Measurements from ENCODE around the gene SNN. TPM values are rescaled to one million over a fixed set of nuclear protein-coding genes. Genes with fewer than 3 reads are reported as not detected.

SNN gene
- total and polyA plus RNA-seq, 7 experiments from 2014 or later, result 17.0 to 86.8 (median 34.3) TPM

DNA sequence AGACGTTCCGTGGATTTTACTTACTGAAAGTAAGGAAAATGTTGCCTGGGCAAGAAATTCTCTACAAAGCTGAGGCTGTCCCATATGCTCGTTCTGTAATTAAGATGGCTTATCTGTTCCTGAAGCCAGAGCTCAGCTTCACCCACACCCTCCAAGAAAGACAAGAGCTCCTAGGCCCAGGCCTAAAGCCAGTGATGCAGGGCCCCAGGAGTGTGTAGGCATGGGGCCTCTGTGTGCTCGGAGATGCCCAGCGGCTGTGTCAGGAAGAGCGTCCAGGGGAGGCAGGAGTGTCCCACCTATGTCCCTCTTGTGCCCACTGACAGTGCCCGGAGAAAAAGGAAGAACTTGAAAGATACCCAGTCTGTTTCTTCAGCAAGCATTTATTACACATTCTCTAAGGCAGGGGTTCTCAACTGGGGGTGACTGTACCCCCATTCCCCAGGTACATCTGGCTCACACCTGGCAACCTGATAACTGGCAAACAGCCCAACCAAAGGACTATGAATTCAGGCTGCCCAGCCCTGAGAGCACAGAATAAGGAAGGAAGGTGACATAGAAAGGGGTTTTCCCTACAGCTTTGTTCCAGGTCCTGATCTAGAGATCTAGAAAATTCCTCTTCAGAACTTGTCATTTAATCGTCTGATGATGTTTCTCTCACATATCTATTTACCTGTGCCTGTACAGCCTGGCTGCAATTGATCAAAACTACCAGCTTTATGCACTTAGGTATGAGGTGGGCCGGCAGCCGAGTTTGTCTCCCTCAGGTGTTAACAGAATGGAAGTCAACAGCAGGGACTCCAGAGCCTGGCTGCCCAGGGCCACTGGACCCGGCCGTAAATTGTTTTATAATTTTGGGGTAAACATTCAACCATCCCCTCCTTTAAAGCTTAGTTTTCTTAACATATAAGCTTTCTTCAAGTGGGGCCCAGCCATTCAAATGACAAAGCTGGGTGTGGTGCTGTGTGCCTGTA lies 12.0 kb downstream of the SNN start:
- H3K27me3 ChIP-seq (ENCODE audit: control insufficient read depth in 2 of 2, insufficient read depth in 2 of 2, low read length in 2 of 2), result no peaks in the 10 kb centered on the region
- ATAC-seq (no peak), DNase-seq (no peak)
- no peaks in the 10 kb centered on the region for H3K9me3 ChIP-seq (ENCODE audit: control insufficient read depth in 2 of 3, low read length in 3 of 3)
- no peak overlapping the region for H3K4me3 ChIP-seq (ENCODE audit: low read length)
- H3K9me3 Mint-ChIP-seq, result peaks cover 0 to 1% (median 0%) of the 10 kb centered on the region in 11 donors
- peaks cover 14 to 83% (median 20%) of the 10 kb centered on the region in 3 experiments for H3K36me3 ChIP-seq (ENCODE audit: control insufficient read depth in 2 of 3, insufficient read depth in 3 of 3, low read length in 3 of 3)
- H3K27ac ChIP-seq (ENCODE audit: low read depth, low read length), result peak overlapping the region; percentile 45
- peaks cover 40 to 70% (median 61%) of the 10 kb centered on the region in 7 donors for H3K4me1 Mint-ChIP-seq
- CTCF ChIA-PET, result interaction anchor here (0.6 kb wide), 1 partner anchor 130 kb away, joined by 4 read pairs; no protein-coding TSS in a partner anchor
- H3K4me1 ChIP-seq (ENCODE audit: control insufficient read depth in 2 of 2, insufficient read depth in 2 of 2, low read length in 2 of 2), result peaks cover 11 to 26% of the 10 kb centered on the region in 2 donors
- intact Hi-C loops (cut with micrococcal nuclease), result no loop called here
- no peaks in the 10 kb centered on the region for H3K27me3 Mint-ChIP-seq
- POLR2A ChIA-PET, result interaction anchor here (0.8 to 0.9 kb wide), 2 partner anchors 11 to 124 kb away, joined by 3 to 5 read pairs; no protein-coding TSS in a partner anchor
- peaks cover 3 to 35% (median 21%) of the 10 kb centered on the region in 5 donors for H3K36me3 Mint-ChIP-seq
- H3K4me3 Mint-ChIP-seq, result peak overlapping the region in 7 of 10 donors; percentile 4 to 80 (median 30)
- peak overlapping the region; percentile 78 to 95 (median 87) for H3K27ac Mint-ChIP-seq

DNA sequence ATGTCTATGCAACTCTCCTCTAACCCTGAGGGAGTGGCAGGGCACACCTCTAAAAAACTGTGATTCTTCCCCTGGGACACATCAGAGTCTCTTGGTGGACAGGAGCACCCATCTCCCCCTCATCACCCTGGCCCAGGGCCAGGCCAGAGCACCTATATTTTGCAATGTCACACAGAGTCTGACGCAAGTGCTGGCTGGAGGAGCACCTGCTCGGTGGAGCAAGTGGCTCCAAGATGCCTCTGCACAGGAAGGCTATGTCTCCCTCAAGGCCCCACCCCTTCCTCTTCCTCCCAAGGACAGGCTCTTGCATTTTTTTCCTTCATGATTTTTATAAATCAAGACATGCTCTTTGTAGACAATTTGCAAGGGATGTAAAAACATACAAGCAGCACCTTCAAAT lies 13.3 kb downstream of the SNN start:
- intact Hi-C loops (cut with micrococcal nuclease), result no loop called here
- ChIA-PET POLR2A (interaction anchor here (0.6 kb wide), 1 partner anchor 62 kb away, joined by 3 read pairs; no protein-coding TSS in a partner anchor), CTCF (no interaction called here)
- H3K4me1 ChIP-seq (ENCODE audit: control insufficient read depth in 2 of 2, insufficient read depth in 2 of 2, low read length in 2 of 2), result peaks cover 11 to 26% of the 10 kb centered on the region in 2 donors
- H3K27ac ChIP-seq (ENCODE audit: low read depth, low read length), result peak overlapping the region; percentile 45
- no peak overlapping the region for H3K4me3 ChIP-seq (ENCODE audit: low read length)
- Mint-ChIP-seq H3K4me1 (peaks cover 37 to 65% (median 58%) of the 10 kb centered on the region in 7 donors), H3K36me3 (peaks cover 4 to 40% (median 23%) of the 10 kb centered on the region in 5 donors), H3K9me3 (peaks cover 0 to 1% (median 0%) of the 10 kb centered on the region in 11 donors), H3K27ac (peak overlapping the region; percentile 78 to 95 (median 87)), H3K4me3 (peak overlapping the region; percentile 35 to 82 (median 72)), H3K27me3 (no peaks in the 10 kb centered on the region)
- no peaks in the 10 kb centered on the region for H3K27me3 ChIP-seq (ENCODE audit: control insufficient read depth in 2 of 2, insufficient read depth in 2 of 2, low read length in 2 of 2)
- no peak for DNase-seq
- peak; percentile 46 for ATAC-seq
- peaks cover 11 to 82% (median 13%) of the 10 kb centered on the region in 3 experiments for H3K36me3 ChIP-seq (ENCODE audit: control insufficient read depth in 2 of 3, insufficient read depth in 3 of 3, low read length in 3 of 3)
- H3K9me3 ChIP-seq (ENCODE audit: control insufficient read depth in 2 of 3, low read length in 3 of 3), result no peaks in the 10 kb centered on the region

DNA sequence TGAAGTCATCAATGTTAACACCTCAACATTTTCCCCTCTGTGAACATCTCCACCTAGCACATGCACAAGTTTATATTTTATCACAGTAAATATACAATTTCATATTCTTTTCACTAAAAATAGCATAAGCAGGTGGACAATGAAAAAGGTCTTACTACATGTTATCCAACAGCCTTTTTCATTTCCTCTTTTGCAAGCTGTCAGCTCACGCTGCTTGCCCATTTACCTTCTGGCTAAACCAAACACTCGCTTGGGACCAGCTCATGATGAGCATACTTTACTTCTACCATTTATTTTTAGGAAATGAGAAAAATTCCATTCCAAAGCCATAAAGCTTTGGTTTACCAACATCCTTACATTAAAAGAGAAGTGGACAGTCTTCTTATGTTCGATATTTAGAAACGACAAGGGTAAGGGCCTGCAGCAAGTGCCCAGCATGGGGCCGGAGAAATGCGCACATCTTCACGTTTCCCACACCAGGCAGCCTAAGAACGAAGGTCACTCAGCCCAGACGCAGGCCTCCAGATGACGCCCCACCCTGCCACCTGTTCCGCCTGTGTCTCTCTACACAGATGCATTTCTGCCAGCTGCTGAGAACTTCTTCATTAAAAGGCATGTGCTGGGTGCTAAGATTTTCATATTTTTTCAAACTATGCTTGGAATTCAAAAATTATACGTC lies 13.9 kb downstream of the SNN start:
- DNase-seq (no peak), ATAC-seq (peak; percentile 21)
- H3K4me3 ChIP-seq (ENCODE audit: low read length), result no peak overlapping the region
- peak overlapping the region; percentile 79 to 95 (median 87) for H3K27ac Mint-ChIP-seq
- intact Hi-C loops (cut with micrococcal nuclease), result loop anchor here in 1 of 2 donors (2.0 kb wide), 1 partner anchor 13 kb away; the partner anchor contains the start of gene SNN
- ChIA-PET CTCF (no interaction called here), POLR2A (interaction anchor here (0.7 to 1.2 kb wide), 3 partner anchors 13 to 137 kb away, joined by 3 to 4 read pairs (median 4); no protein-coding TSS in a partner anchor)
- no peaks in the 10 kb centered on the region for H3K27me3 ChIP-seq (ENCODE audit: control insufficient read depth in 2 of 2, insufficient read depth in 2 of 2, low read length in 2 of 2)
- H3K4me1 Mint-ChIP-seq, result peaks cover 37 to 64% (median 57%) of the 10 kb centered on the region in 7 donors
- peaks cover 7 to 45% (median 21%) of the 10 kb centered on the region in 5 donors for H3K36me3 Mint-ChIP-seq
- peaks cover 0 to 1% (median 0%) of the 10 kb centered on the region in 11 donors for H3K9me3 Mint-ChIP-seq
- H3K36me3 ChIP-seq (ENCODE audit: control insufficient read depth in 2 of 3, insufficient read depth in 3 of 3, low read length in 3 of 3), result peaks cover 10 to 82% (median 13%) of the 10 kb centered on the region in 3 experiments
- peak overlapping the region; percentile 45 for H3K27ac ChIP-seq (ENCODE audit: low read depth, low read length)
- no peaks in the 10 kb centered on the region for H3K27me3 Mint-ChIP-seq
- peak overlapping the region in 9 of 10 donors; percentile 54 to 82 (median 73) for H3K4me3 Mint-ChIP-seq
- no peaks in the 10 kb centered on the region for H3K9me3 ChIP-seq (ENCODE audit: control insufficient read depth in 2 of 3, low read length in 3 of 3)
- H3K4me1 ChIP-seq (ENCODE audit: control insufficient read depth in 2 of 2, insufficient read depth in 2 of 2, low read length in 2 of 2), result peaks cover 11 to 26% of the 10 kb centered on the region in 2 donors

DNA sequence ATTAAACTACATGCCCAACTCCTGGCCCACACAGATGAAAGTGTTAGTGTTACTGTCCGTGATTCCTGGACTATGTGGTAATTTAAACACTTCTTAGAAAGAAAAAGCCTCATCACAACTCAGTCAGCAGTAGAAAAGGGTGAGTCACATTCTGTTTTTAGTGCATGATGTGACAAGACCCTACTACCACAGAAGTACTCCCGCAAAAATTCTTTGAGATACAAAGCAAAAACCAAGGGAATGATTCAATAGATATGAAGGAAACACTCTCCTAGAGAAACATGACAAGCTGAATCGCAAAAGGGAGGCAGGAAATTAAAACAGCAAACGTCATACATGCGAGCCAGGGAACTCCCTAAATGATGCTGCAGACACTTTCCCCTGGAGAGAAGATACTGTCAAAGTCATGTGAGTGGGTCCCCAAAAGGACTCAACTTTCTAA lies 14.4 kb downstream of the SNN start:
- intact Hi-C loops (cut with micrococcal nuclease), result loop anchor here in 1 of 2 donors (2.0 kb wide), 1 partner anchor 14 kb away; the partner anchor contains the start of gene SNN
- POLR2A ChIA-PET, result interaction anchor here (0.7 to 1.2 kb wide), 3 partner anchors 13 to 137 kb away, joined by 3 to 4 read pairs (median 4); no protein-coding TSS in a partner anchor
- DNase-seq (no peak), ATAC-seq (peak; percentile 36)
- peaks cover 11 to 26% of the 10 kb centered on the region in 2 donors for H3K4me1 ChIP-seq (ENCODE audit: control insufficient read depth in 2 of 2, insufficient read depth in 2 of 2, low read length in 2 of 2)
- CTCF ChIA-PET, result no interaction called here
- peaks cover 31 to 60% (median 51%) of the 10 kb centered on the region in 7 donors for H3K4me1 Mint-ChIP-seq
- H3K36me3 ChIP-seq (ENCODE audit: control insufficient read depth in 2 of 3, insufficient read depth in 3 of 3, low read length in 3 of 3), result peaks cover 10 to 82% (median 18%) of the 10 kb centered on the region in 3 experiments
- peaks cover 11 to 47% (median 25%) of the 10 kb centered on the region in 5 donors for H3K36me3 Mint-ChIP-seq
- no peaks in the 10 kb centered on the region for H3K9me3 ChIP-seq (ENCODE audit: control insufficient read depth in 2 of 3, low read length in 3 of 3)
- no peaks in the 10 kb centered on the region for H3K27me3 Mint-ChIP-seq
- peak overlapping the region in 3 of 10 donors; percentile 14 to 73 (median 16) for H3K4me3 Mint-ChIP-seq
- peak overlapping the region; percentile 45 for H3K27ac ChIP-seq (ENCODE audit: low read depth, low read length)
- peaks cover 0 to 1% (median 0%) of the 10 kb centered on the region in 11 donors for H3K9me3 Mint-ChIP-seq
- peak overlapping the region; percentile 32 to 95 (median 84) for H3K27ac Mint-ChIP-seq
- no peaks in the 10 kb centered on the region for H3K27me3 ChIP-seq (ENCODE audit: control insufficient read depth in 2 of 2, insufficient read depth in 2 of 2, low read length in 2 of 2)
- no peak overlapping the region for H3K4me3 ChIP-seq (ENCODE audit: low read length)

DNA sequence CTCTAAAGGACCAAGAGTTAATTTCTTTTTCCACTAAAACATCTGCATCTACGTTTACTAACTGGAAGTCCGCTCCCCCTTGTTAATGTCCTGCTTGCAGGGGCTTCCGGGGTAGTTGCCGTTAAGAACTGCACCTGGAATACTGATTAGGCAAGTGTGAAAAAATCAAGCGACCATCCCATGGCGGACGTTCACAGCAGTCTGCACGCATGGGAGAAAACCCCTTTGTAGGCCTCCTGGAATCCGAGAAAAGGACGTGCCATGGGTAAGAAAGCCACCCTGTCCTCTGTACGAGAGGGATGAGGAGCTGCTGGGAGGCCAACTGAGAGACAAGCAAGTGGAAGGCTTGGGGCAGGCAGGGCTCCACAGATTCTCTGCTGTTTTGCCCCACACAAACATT lies 14.9 kb downstream of the SNN start:
- no peak overlapping the region for H3K4me3 ChIP-seq (ENCODE audit: low read length)
- no peaks in the 10 kb centered on the region for H3K27me3 Mint-ChIP-seq
- peaks cover 9 to 80% (median 18%) of the 10 kb centered on the region in 3 experiments for H3K36me3 ChIP-seq (ENCODE audit: control insufficient read depth in 2 of 3, insufficient read depth in 3 of 3, low read length in 3 of 3)
- H3K27ac Mint-ChIP-seq, result peak overlapping the region in 8 of 9 donors; percentile 32 to 87 (median 61)
- CTCF ChIA-PET, result no interaction called here
- H3K36me3 Mint-ChIP-seq, result peaks cover 12 to 48% (median 27%) of the 10 kb centered on the region in 5 donors
- no peaks in the 10 kb centered on the region for H3K9me3 ChIP-seq (ENCODE audit: control insufficient read depth in 2 of 3, low read length in 3 of 3)
- ATAC-seq (no peak), DNase-seq (no peak)
- peak overlapping the region in 1 of 10 donors; percentile 73 for H3K4me3 Mint-ChIP-seq
- no peaks in the 10 kb centered on the region for H3K27me3 ChIP-seq (ENCODE audit: control insufficient read depth in 2 of 2, insufficient read depth in 2 of 2, low read length in 2 of 2)
- H3K9me3 Mint-ChIP-seq, result peaks cover 0 to 1% (median 0%) of the 10 kb centered on the region in 11 donors
- peaks cover 27 to 59% (median 51%) of the 10 kb centered on the region in 7 donors for H3K4me1 Mint-ChIP-seq
- no peak overlapping the region for H3K27ac ChIP-seq (ENCODE audit: low read depth, low read length)
- POLR2A ChIA-PET, result interaction anchor here (1.2 kb wide), 2 partner anchors 14 to 16 kb away, joined by 4 read pairs; no protein-coding TSS in a partner anchor
- intact Hi-C loops (cut with micrococcal nuclease), result loop anchor here in 1 of 2 donors (2.0 kb wide), 1 partner anchor 14 kb away; the partner anchor contains the start of gene SNN
- H3K4me1 ChIP-seq (ENCODE audit: control insufficient read depth in 2 of 2, insufficient read depth in 2 of 2, low read length in 2 of 2), result peaks cover 11 to 26% of the 10 kb centered on the region in 2 donors
